Activated CD4-positive, alpha-beta T cell treated with anti-CD3 and anti-CD28 coated beads, Interleukin-2, Interleukin-4, amounts not matched to agents 100 ng/mL and 50 ng/mL, durations not matched to agents 16 hours and 8 hours (primary cell): ENCODE results near the gene SLC8A1.

ENCODE experiments used
- DNase-seq: peaks from one replicate; pipeline ENCODE4 v3.0.0-alpha.2; 2020; ENCODE audit warnings: low spot score

SLC8A1 gene

GRCh38 chr2:40192864-40193669 is 258.8 kb downstream of the SLC8A1 start:
- DNase-seq, result no peak

GRCh38 chr2:40190457-40190856 is 261.4 kb downstream of the SLC8A1 start:
- DNase-seq, result no peak

GRCh38 chr2:40189881-40190280 is 262.0 kb downstream of the SLC8A1 start:
- DNase-seq, result no peak

GRCh38 chr2:40187054-40187453 is 264.8 kb downstream of the SLC8A1 start:
- no peak for DNase-seq

- DNase-seq, result no peak
These were observed 267.3 kb downstream of the SLC8A1 start for GRCh38 chr2:40184551-40184950.

GRCh38 chr2:40181855-40182254 is 270.0 kb downstream of the SLC8A1 start:
- DNase-seq, result no peak

GRCh38 chr2:40179801-40180200 is 272.1 kb downstream of the SLC8A1 start:
- DNase-seq, result no peak

- no peak for DNase-seq
These were observed 272.9 kb downstream of the SLC8A1 start for GRCh38 chr2:40178971-40179370.

- no peak for DNase-seq
These were observed 273.6 kb downstream of the SLC8A1 start for GRCh38 chr2:40178171-40178778.

- DNase-seq, result no peak
These were observed 274.5 kb downstream of the SLC8A1 start for GRCh38 chr2:40177366-40177765.

GRCh38 chr2:40173276-40173675 is 278.6 kb downstream of the SLC8A1 start:
- DNase-seq, result no peak

GRCh38 chr2:40169856-40170255 is 282.0 kb downstream of the SLC8A1 start:
- DNase-seq, result no peak

- DNase-seq, result no peak
These were observed 282.5 kb downstream of the SLC8A1 start for GRCh38 chr2:40169430-40169829.

GRCh38 chr2:40168546-40168945 is 283.3 kb downstream of the SLC8A1 start:
- no peak for DNase-seq

GRCh38 chr2:40168032-40168431 is 283.9 kb downstream of the SLC8A1 start:
- DNase-seq, result no peak

- no peak for DNase-seq
These were observed 285.9 kb downstream of the SLC8A1 start for GRCh38 chr2:40166006-40166405.

GRCh38 chr2:40165509-40165844 is 286.4 kb downstream of the SLC8A1 start:
- DNase-seq, result no peak

GRCh38 chr2:40164736-40165508 is 287.0 kb downstream of the SLC8A1 start:
- no peak for DNase-seq

GRCh38 chr2:40161986-40162385 is 289.9 kb downstream of the SLC8A1 start:
- no peak for DNase-seq

- DNase-seq, result no peak
These were observed 291.1 kb downstream of the SLC8A1 start for GRCh38 chr2:40160751-40161218.

GRCh38 chr2:40159333-40159732 is 292.6 kb downstream of the SLC8A1 start:
- no peak for DNase-seq

- DNase-seq, result no peak
These were observed 293.1 kb downstream of the SLC8A1 start for GRCh38 chr2:40158781-40159180.

GRCh38 chr2:40155728-40156127 is 296.2 kb downstream of the SLC8A1 start:
- DNase-seq, result no peak
